Bronchial smooth muscle cell (primary cell): ENCODE data around the gene TNFSF9. TPM values are rescaled to one million over a fixed set of nuclear protein-coding genes. Genes with fewer than 3 reads are reported as not detected.

ENCODE experiments used
- total RNA-seq: library from RNA; depleted of rRNA; stranded (reverse); fragments of >200 nt; gene quantifications from 2 replicates; pipeline ENCODE4 v1.2.1, GENCODE V29; 2014

The TNFSF9 gene, protein sequence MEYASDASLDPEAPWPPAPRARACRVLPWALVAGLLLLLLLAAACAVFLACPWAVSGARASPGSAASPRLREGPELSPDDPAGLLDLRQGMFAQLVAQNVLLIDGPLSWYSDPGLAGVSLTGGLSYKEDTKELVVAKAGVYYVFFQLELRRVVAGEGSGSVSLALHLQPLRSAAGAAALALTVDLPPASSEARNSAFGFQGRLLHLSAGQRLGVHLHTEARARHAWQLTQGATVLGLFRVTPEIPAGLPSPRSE
- 0.09 and 0.63 TPM in 2 replicates for total RNA-seq

GRCh38 chr19:6530386-6531162 is at the start of gene TNFSF9:
Gene TNFSF9 (plus strand): TSS chr19:6531026. CDS start chr19:6531037, 11 bp downstream.

GRCh38 chr19:6481541-6482342 is 49.1 kb upstream of the TNFSF9 start, which contains the start of gene DENND1C:
Gene DENND1C (minus strand): TSS chr19:6481787. CDS start chr19:6481695, 92 bp downstream.

GRCh38 chr19:6501740-6502648 is 28.8 kb upstream of the TNFSF9 start, which contains the start of gene TUBB4A:
Gene TUBB4A (minus strand): TSS chr19:6502309. CDS start chr19:6502212, 97 bp downstream.

Other genes starting within 250 kb of the TNFSF9 start
- gene ACER1, start 197.4 kb upstream of the TNFSF9 start, total RNA-seq = 0.09 TPM in 1 of 2 replicates, not detected in the other
- gene CLPP, start 169.5 kb upstream of the TNFSF9 start, total RNA-seq = 35.6 and 43.3 TPM in 2 replicates
- gene ALKBH7, start 158.2 kb upstream of the TNFSF9 start, total RNA-seq = 18.4 and 22.4 TPM in 2 replicates
- gene PSPN, start 155.1 kb upstream of the TNFSF9 start, total RNA-seq = 0.60 and 0.63 TPM in 2 replicates
- gene GTF2F1, start 137.9 kb upstream of the TNFSF9 start, total RNA-seq = 69.8 and 91.2 TPM in 2 replicates
- gene KHSRP, start 106.2 kb upstream of the TNFSF9 start, total RNA-seq = 71.3 and 81.3 TPM in 2 replicates
- gene SLC25A41, start 97.3 kb upstream of the TNFSF9 start, total RNA-seq = 0.17 TPM in 1 of 2 replicates, not detected in the other
- 14.2 and 22.9 TPM in 2 replicates for gene SLC25A23, start 71.2 kb upstream of the TNFSF9 start, total RNA-seq
- 0.09 and 0.16 TPM in 2 replicates for gene CRB3, start 66.8 kb upstream of the TNFSF9 start, total RNA-seq
- gene DENND1C, start 49.2 kb upstream of the TNFSF9 start, total RNA-seq = not detected in 2 replicates
- not detected in 2 replicates for gene TUBB4A, start 28.7 kb upstream of the TNFSF9 start, total RNA-seq
- gene CD70, start 60.1 kb downstream of the TNFSF9 start, total RNA-seq = 0.09 and 0.32 TPM in 2 replicates
- under 0.01 TPM in 1 of 2 replicates, not detected in the other for gene TNFSF14, start 139.1 kb downstream of the TNFSF9 start, total RNA-seq
- gene C3, start 189.6 kb downstream of the TNFSF9 start, total RNA-seq = 10.6 and 15.7 TPM in 2 replicates
- 50.0 and 82.5 TPM in 2 replicates for gene GPR108, start 206.6 kb downstream of the TNFSF9 start, total RNA-seq
- 35.8 and 41.5 TPM in 2 replicates for gene TRIP10, start 208.7 kb downstream of the TNFSF9 start, total RNA-seq
- under 0.01 TPM in 1 of 2 replicates, not detected in the other for gene SH2D3A, start 236.4 kb downstream of the TNFSF9 start, total RNA-seq
- under 0.01 TPM in 1 of 2 replicates, not detected in the other for gene VAV1, start 241.7 kb downstream of the TNFSF9 start, total RNA-seq